Peyer's patch (tissue), 4 donors: ENCODE data around the gene PLIN4. TPM values are rescaled to one million over a fixed set of nuclear protein-coding genes. Genes with fewer than 3 reads are reported as not detected.

Source experiments
- DNase-seq, 3 donors: peaks; one replicate each; pipeline ENCODE4 v3.0.0-alpha.2; 2017 to 2019
- H3K27ac ChIP-seq, 4 donors: fragments of 200-600 bp; sonication (generic); one replicate each; pipeline ENCODE4 v1.5.1; 2016 to 2019
- H3K27me3 ChIP-seq, 2 donors: fragments of 200-600 bp; sonication (generic); one replicate each; pipeline ENCODE4 v1.5.1; 2019
- H3K36me3 ChIP-seq, 3 donors: fragments of 200-600 bp; sonication (generic); one replicate each; pipeline ENCODE4 v1.5.1; 2016 to 2019
- H3K4me1 ChIP-seq, 4 donors: fragments of 200-600 bp; sonication (generic); one replicate each; pipeline ENCODE4 v1.5.1; 2016 to 2019
- H3K4me3 ChIP-seq, 4 donors: fragments of 200-600 bp; sonication (generic); 1 replicate in 3 of 4; 2 replicates in 1 of 4; pipeline ENCODE4 v1.5.1; 2016 to 2019; ENCODE audit warnings: mild to moderate bottlenecking in 1 of 4
- H3K9me3 ChIP-seq, 4 donors: fragments of 200-600 bp; sonication (generic); one replicate each; pipeline ENCODE4 v1.5.1; 2016 to 2019; ENCODE audit warnings: mild to moderate bottlenecking in 1 of 4
- POLR2A ChIP-seq, 2 donors: fragments of 450-650 bp; IDR thresholded peaks; one replicate each; pipeline ENCODE4 v1.5.1; 2017; ENCODE audit warnings: antibody characterized with exemption in 2 of 2, mild to moderate bottlenecking in 2 of 2, moderate library complexity in 2 of 2
- total RNA-seq, 4 donors: library from RNA; depleted of rRNA; stranded (reverse); fragments of >200 nt; gene quantifications; one replicate each; pipeline ENCODE4 v1.1.0, GENCODE V29; 2016
- TF ChIP-seq, protein P1 (sequence below), 6 experiments: fragments of 450-650 bp in 4 of 6; fragments of 200-600 bp in 2 of 6; sonication (generic) in 1 of 6; IDR thresholded peaks; one replicate each; pipeline ENCODE4 v1.5.1; 2017 to 2019; ENCODE audit warnings: antibody characterized with exemption in 6 of 6, mild to moderate bottlenecking in 3 of 6, moderate library complexity in 1 of 6

Gene PLIN4
- total RNA-seq, 4 donors from 2014 or later = 0.83 to 5.1 (median 2.3) TPM

DNA sequence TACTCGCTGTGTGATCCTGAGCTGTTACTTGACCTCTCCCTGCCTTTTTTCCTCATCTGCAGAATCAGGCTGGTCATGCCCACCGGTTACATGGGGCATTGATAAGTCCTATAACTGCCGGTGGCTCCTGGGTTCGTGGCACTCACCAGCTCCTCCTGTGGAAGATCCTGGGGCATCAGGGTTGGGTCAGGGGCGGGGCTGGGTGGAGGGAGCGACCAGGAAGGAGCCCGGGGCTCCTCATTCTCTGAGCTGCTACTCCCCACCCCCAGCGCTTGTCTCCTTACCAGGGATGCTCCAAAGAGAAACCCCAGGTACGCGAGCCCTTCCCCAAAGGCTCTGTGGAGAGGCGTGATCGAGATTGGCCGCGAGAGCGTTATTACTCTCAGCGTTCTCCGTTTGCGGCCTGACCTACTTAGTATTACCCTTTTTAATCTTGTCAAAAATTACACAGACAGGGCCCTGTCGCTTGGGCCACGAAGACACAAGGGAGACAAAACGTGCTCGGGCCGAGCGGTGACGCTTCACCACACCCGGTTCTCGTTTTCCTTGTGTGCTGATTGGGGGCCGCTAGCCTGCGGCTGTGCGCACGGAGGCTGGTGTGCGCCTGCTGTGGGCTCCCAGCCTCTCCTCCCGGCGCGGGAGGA lies 35.4 kb downstream of the PLIN4 start:
- peaks cover 0 to 26% (median 0%) of the 10 kb centered on the region in 3 donors for H3K36me3 ChIP-seq
- H3K27me3 ChIP-seq = no peaks in the 10 kb centered on the region
- H3K4me3 ChIP-seq = no peak overlapping the region
- no peaks in the 10 kb centered on the region for H3K9me3 ChIP-seq
- H3K27ac ChIP-seq = no peak overlapping the region
- DNase-seq = no peak
- H3K4me1 ChIP-seq = no peaks in the 10 kb centered on the region
- TF ChIP-seq, protein P1, sequence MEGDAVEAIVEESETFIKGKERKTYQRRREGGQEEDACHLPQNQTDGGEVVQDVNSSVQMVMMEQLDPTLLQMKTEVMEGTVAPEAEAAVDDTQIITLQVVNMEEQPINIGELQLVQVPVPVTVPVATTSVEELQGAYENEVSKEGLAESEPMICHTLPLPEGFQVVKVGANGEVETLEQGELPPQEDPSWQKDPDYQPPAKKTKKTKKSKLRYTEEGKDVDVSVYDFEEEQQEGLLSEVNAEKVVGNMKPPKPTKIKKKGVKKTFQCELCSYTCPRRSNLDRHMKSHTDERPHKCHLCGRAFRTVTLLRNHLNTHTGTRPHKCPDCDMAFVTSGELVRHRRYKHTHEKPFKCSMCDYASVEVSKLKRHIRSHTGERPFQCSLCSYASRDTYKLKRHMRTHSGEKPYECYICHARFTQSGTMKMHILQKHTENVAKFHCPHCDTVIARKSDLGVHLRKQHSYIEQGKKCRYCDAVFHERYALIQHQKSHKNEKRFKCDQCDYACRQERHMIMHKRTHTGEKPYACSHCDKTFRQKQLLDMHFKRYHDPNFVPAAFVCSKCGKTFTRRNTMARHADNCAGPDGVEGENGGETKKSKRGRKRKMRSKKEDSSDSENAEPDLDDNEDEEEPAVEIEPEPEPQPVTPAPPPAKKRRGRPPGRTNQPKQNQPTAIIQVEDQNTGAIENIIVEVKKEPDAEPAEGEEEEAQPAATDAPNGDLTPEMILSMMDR (IDR thresholded peaks at IDR 0.05) = no peak
- TF ChIP-seq POLR2A (IDR thresholded peaks at IDR 0.05) = no peak

DNA sequence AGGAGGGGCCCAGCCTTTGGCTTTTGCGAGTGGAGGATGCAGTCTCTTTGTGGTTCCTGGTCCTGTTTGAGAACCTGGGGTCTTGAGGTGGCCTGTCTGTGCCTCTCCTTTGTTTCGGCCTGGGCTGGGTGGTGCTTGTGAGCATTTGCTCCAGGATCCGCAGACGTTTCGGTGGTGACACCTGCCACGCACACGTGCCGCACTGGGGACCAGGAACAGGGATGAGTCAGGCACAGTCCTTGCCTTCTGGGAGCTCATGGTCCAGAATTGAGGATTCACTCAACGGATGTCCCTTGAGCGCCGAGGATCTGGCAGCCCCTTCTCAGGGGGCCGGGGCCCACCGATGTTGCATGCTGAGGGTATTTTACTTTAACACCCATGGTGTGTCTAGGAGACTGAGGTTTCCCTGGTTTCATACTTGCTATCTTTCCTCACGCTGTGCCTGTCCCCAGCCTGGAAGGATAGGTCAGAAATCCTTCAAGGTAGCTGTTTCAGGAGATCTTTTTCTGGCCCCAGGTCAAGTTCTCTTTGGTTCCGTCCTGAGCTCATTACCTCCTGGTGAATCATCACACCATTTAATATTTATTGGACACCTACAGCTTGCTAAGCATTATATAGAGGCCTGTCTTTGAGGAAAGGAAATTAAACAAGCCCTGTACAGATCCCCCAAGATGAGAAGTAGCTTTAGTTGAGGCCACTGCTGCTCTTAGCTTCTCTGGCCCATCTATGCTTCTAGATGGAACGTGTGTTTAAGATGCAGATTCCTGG lies 41.1 kb downstream of the PLIN4 start:
- peaks cover 0 to 34% (median 0%) of the 10 kb centered on the region in 3 donors for H3K36me3 ChIP-seq
- H3K27ac ChIP-seq = no peak overlapping the region
- no peak for TF ChIP-seq POLR2A (IDR thresholded peaks at IDR 0.05)
- TF ChIP-seq, protein P1 (IDR thresholded peaks at IDR 0.05) = no peak
- no peaks in the 10 kb centered on the region for H3K9me3 ChIP-seq
- no peaks in the 10 kb centered on the region for H3K27me3 ChIP-seq
- H3K4me1 ChIP-seq = peaks cover 0 to 19% (median 13%) of the 10 kb centered on the region in 4 donors
- H3K4me3 ChIP-seq = no peak overlapping the region
- no peak for DNase-seq

DNA sequence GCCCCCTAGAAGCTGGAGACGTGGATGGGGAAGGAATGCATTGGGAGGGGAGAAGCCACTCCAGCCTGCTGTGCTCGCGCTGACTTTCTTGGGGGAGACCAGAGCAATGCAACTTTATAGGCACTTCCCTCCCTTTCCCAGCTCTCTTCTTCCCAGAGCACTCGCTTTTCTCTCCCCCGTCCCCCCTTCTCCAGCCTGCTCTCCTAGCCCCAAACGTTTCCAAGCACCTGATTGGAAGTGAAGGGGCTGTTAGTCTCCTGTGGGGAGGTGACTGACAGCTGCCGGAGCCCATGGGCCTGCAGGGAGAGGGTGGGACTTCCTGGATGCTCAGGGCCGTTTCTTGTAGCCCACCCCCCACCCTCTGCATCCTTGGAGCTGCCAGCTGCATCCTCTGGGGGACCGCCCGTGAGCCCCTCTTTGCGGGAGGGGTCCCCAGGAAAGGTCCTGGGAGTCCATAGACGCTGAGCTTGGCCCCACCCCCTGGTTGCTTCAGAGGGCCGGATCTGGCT lies 43.7 kb downstream of the PLIN4 start:
- Histone ChIP-seq H3K27ac (no peak overlapping the region), H3K4me1 (peaks cover 0 to 19% (median 13%) of the 10 kb centered on the region in 4 donors), H3K36me3 (peaks cover 0 to 34% (median 0%) of the 10 kb centered on the region in 3 donors), H3K9me3 (no peaks in the 10 kb centered on the region), H3K4me3 (no peak overlapping the region), H3K27me3 (no peaks in the 10 kb centered on the region)
- TF ChIP-seq POLR2A (IDR thresholded peaks at IDR 0.05) = no peak
- TF ChIP-seq, protein P1 (IDR thresholded peaks at IDR 0.05) = no peak
- no peak for DNase-seq

GRCh38 chr19:4473763-4474513 lies 44.3 kb downstream of the PLIN4 start:
- Histone ChIP-seq H3K4me1 (peaks cover 0 to 19% (median 13%) of the 10 kb centered on the region in 4 donors), H3K27ac (no peak overlapping the region), H3K4me3 (peak overlapping the region in 1 of 4 donors; percentile 9), H3K9me3 (no peaks in the 10 kb centered on the region), H3K36me3 (peaks cover 0 to 32% (median 0%) of the 10 kb centered on the region in 3 donors), H3K27me3 (no peaks in the 10 kb centered on the region)
- TF ChIP-seq POLR2A (IDR thresholded peaks at IDR 0.05) = no peak
- TF ChIP-seq, protein P1 (IDR thresholded peaks at IDR 0.05) = no peak
- DNase-seq = no peak

DNA sequence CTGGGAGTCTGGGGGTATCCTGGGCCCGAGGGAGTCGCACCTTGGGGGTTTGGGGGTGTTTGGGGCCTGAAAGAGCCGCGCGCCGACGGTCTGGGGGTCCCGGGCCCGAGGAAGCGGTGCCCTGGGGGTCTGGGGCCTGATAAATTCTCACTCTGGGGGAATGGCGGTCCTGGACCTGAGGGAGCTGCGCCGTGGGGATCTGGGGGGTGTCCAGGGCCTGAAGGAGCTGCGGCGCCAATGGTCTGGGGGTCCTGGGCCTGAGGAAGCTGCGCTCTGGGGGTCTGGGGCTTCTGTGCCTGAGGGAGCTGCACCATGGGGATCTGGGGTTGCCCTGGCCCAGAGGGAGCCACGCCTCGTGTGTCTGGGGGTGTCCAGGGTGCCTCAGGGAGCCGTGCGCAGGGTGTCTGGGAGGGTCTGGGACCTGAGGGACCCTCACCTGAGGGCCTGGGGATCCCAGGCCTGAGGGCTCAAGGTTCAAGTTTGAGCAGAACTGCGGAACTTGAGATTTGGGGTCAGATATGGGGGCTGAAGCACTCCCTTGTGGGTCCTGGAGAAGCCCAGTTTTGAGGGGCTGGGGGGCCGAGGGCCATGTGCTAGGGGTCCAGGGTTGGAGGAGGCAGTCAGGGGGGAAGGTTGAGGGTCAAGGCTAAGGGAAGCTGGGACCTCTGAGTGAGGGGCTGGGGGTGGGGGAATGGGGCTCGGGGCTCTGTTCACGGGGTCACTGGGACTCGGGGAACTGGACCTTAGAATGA lies 45.1 kb downstream of the PLIN4 start:
- Histone ChIP-seq H3K4me1 (peaks cover 0 to 19% (median 13%) of the 10 kb centered on the region in 4 donors), H3K27ac (peak overlapping the region in 1 of 4 donors; percentile 84), H3K36me3 (peaks cover 0 to 28% (median 0%) of the 10 kb centered on the region in 3 donors), H3K9me3 (no peaks in the 10 kb centered on the region), H3K4me3 (peak overlapping the region; percentile 83 to 97 (median 95)), H3K27me3 (no peaks in the 10 kb centered on the region)
- TF ChIP-seq, protein P1 (IDR thresholded peaks at IDR 0.05) = no peak
- no peak for TF ChIP-seq POLR2A (IDR thresholded peaks at IDR 0.05)
- no peak for DNase-seq
